H9 (cell line): ENCODE measurements around the gene LRRK1. TPM values are rescaled to one million over a fixed set of nuclear protein-coding genes. Genes with fewer than 3 reads are reported as not detected.
A peak's percentile ranks its signal among the peaks of the same experiment; 100 is the strongest.

Experiments used
- DNase-seq: peaks from one replicate; pipeline ENCODE4 v3.0.0-alpha.2; 2017
- H2AFZ ChIP-seq: one replicate; pipeline ENCODE4 v1.6.1; 2013; ENCODE audit warnings: mild to moderate bottlenecking, low read length, control low read depth, moderate library complexity
- H2AK5ac ChIP-seq: 2 replicates; pipeline ENCODE4 v1.6.1; 2013; ENCODE audit warnings: low read length, control low read depth, mixed read lengths; ENCODE audit not compliant: insufficient read length
- H2BK120ac ChIP-seq: one replicate; pipeline ENCODE4 v1.6.1; 2013; ENCODE audit warnings: low read depth, mild to moderate bottlenecking, low read length, control low read depth, inconsistent platforms; ENCODE audit not compliant: poor library complexity, severe bottlenecking
- H2BK12ac ChIP-seq: 2 replicates; pipeline ENCODE4 v1.6.1; 2013; ENCODE audit warnings: low read length, control low read depth, mixed read lengths, low read depth; ENCODE audit not compliant: insufficient read length
- H2BK15ac ChIP-seq: 2 replicates; pipeline ENCODE4 v1.6.1; 2013; ENCODE audit warnings: low read depth, low read length, control low read depth
- H2BK20ac ChIP-seq: one replicate; pipeline ENCODE4 v1.6.1; 2013; ENCODE audit warnings: low read depth, mild to moderate bottlenecking, low read length, control low read depth, inconsistent platforms; ENCODE audit not compliant: poor library complexity, severe bottlenecking
- H2BK5ac ChIP-seq: 2 replicates; pipeline ENCODE4 v1.6.1; 2013; ENCODE audit warnings: low read length, control low read depth, mixed read lengths; ENCODE audit not compliant: insufficient read length
- H3K14ac ChIP-seq: 2 replicates; pipeline ENCODE4 v1.6.1; 2013; ENCODE audit warnings: low read length, control low read depth; ENCODE audit not compliant: insufficient read depth
- H3K18ac ChIP-seq: 2 replicates; pipeline ENCODE4 v1.6.1; 2013; ENCODE audit warnings: low read depth, mild to moderate bottlenecking, mixed read lengths, low read length, control low read depth; ENCODE audit not compliant: insufficient read length
- H3K23ac ChIP-seq: 2 replicates; pipeline ENCODE4 v1.6.1; 2013; ENCODE audit warnings: low read length, control low read depth, mixed read lengths, low read depth; ENCODE audit not compliant: insufficient read length
- H3K23me2 ChIP-seq: 2 replicates; pipeline ENCODE4 v1.6.1; 2013; ENCODE audit warnings: low read depth, mild to moderate bottlenecking, mixed read lengths, low read length, control low read depth; ENCODE audit not compliant: insufficient read length, poor library complexity, severe bottlenecking
- H3K27ac ChIP-seq: 2 replicates; pipeline ENCODE4 v1.5.1; 2013; ENCODE audit warnings: low read length, control low read depth, mixed read lengths, low read depth; ENCODE audit not compliant: insufficient read length
- H3K27me3 ChIP-seq: 2 replicates; pipeline ENCODE4 v1.6.1; 2013; ENCODE audit warnings: low read length, control low read depth, inconsistent platforms; ENCODE audit not compliant: insufficient read depth
- H3K4ac ChIP-seq: 2 replicates; pipeline ENCODE4 v1.6.1; 2013; ENCODE audit warnings: low read depth, mild to moderate bottlenecking, control low read depth, inconsistent platforms, low read length, moderate library complexity
- H3K4me1 ChIP-seq: 2 replicates; pipeline ENCODE4 v1.6.1; 2013; ENCODE audit warnings: low read length, control low read depth, inconsistent platforms; ENCODE audit not compliant: insufficient read depth
- H3K4me2 ChIP-seq: 2 replicates; pipeline ENCODE4 v1.6.1; 2013; ENCODE audit warnings: low read length, control low read depth, mixed read lengths; ENCODE audit not compliant: insufficient read length, insufficient read depth
- H3K56ac ChIP-seq: 2 replicates; pipeline ENCODE4 v1.6.1; 2013; ENCODE audit warnings: low read depth, mild to moderate bottlenecking, mixed read lengths, low read length, control low read depth; ENCODE audit not compliant: insufficient read length
- H3K79me1 ChIP-seq: 2 replicates; pipeline ENCODE4 v1.6.1; 2013; ENCODE audit warnings: low read depth, mild to moderate bottlenecking, moderate library complexity, low read length, control low read depth, inconsistent platforms; ENCODE audit not compliant: insufficient read depth, poor library complexity, severe bottlenecking
- H3K79me2 ChIP-seq: 2 replicates; pipeline ENCODE4 v1.6.1; 2013; ENCODE audit warnings: low read length, control low read depth, inconsistent platforms; ENCODE audit not compliant: insufficient read depth
- H3K9ac ChIP-seq: 2 replicates; pipeline ENCODE4 v1.6.1; 2013; ENCODE audit warnings: low read length, control low read depth, mixed read lengths; ENCODE audit not compliant: insufficient read length; ENCODE audit errors: extremely low read depth
- H3K9me3 ChIP-seq: one replicate; pipeline ENCODE4 v1.6.1; 2013; ENCODE audit warnings: low read depth, low read length, inconsistent platforms; ENCODE audit not compliant: control insufficient read depth
- H3T11ph ChIP-seq: one replicate; pipeline ENCODE4 v1.6.1; 2013; ENCODE audit warnings: mild to moderate bottlenecking, low read length, control low read depth, inconsistent platforms
- H4K20me1 ChIP-seq: one replicate; pipeline ENCODE4 v1.6.1; 2013; ENCODE audit not compliant: control insufficient read depth, insufficient read length, insufficient read depth
- H4K5ac ChIP-seq: 2 replicates; pipeline ENCODE4 v1.6.1; 2013; ENCODE audit warnings: low read depth, mild to moderate bottlenecking, mixed read lengths, low read length, control low read depth; ENCODE audit not compliant: insufficient read length
- H4K8ac ChIP-seq: replicated peaks from 2 replicates; pipeline ENCODE4 v1.6.1; 2013; ENCODE audit warnings: low read length, control low read depth, mixed read lengths, low read depth; ENCODE audit not compliant: insufficient read length
- H4K91ac ChIP-seq: 2 replicates; pipeline ENCODE4 v1.6.1; 2013; ENCODE audit warnings: low read depth, mild to moderate bottlenecking, moderate library complexity, mixed read lengths, low read length, control low read depth; ENCODE audit not compliant: insufficient read length
- H3K27ac Mint-ChIP-seq, 3 experiments: 2 replicates in 2 of 3; 3 replicates in 1 of 3; pipeline ENCODE4 v1.8.0; 2020 to 2021; ENCODE audit warnings: mixed read lengths in 3 of 3, mild to moderate bottlenecking in 1 of 3, moderate library complexity in 1 of 3
- H3K27me3 Mint-ChIP-seq: 2 replicates; pipeline ENCODE4 v1.8.0; 2021; ENCODE audit warnings: low read depth, mild to moderate bottlenecking, moderate library complexity, mixed read lengths
- H3K36me3 Mint-ChIP-seq, 3 experiments: 2 replicates in 2 of 3; 3 replicates in 1 of 3; pipeline ENCODE4 v1.8.0; 2020 to 2021; ENCODE audit warnings: low read depth in 3 of 3, mixed read lengths in 3 of 3; ENCODE audit not compliant: insufficient read depth in 1 of 3
- H3K4me1 Mint-ChIP-seq, 2 experiments: 2 replicates each; pipeline ENCODE4 v1.8.0; 2020; ENCODE audit warnings: mixed read lengths in 2 of 2
- H3K4me3 Mint-ChIP-seq, 2 experiments: 2 replicates in 1 of 2; 3 replicates in 1 of 2; pipeline ENCODE4 v1.8.0; 2020 to 2021; ENCODE audit warnings: mild to moderate bottlenecking in 2 of 2, mixed read lengths in 2 of 2, moderate library complexity in 1 of 2
- H3K9me3 Mint-ChIP-seq, 2 experiments: 2 replicates in 1 of 2; 3 replicates in 1 of 2; pipeline ENCODE4 v1.8.0; 2020; ENCODE audit warnings: mild to moderate bottlenecking in 2 of 2, mixed read lengths in 2 of 2, moderate library complexity in 1 of 2
- WGBS: extraction: QIAGEN DNeasy Blood & Tissue Kit; methylation state at CpG from one replicate; pipeline ENCODE4 v1.1.7; 2013; ENCODE audit warnings: missing lambda C conversion rate, low lambda C conversion rate, mixed read lengths; ENCODE audit not compliant: insufficient read length; ENCODE audit errors: extremely low coverage; 5-methylcytosine and 5-hydroxymethylcytosine counted together
- total RNA-seq: library from RNA; stranded (reverse); gene quantifications from 2 replicates; pipeline ENCODE4 v1.2.1, GENCODE V29; 2021
- TF ChIP-seq, protein P1 (sequence below): fragments of 200-600 bp; sonication (generic); conservative IDR thresholded peaks from 3 replicates; pipeline ENCODE4 v1.8.0; 2021; ENCODE audit warnings: antibody characterized with exemption, mild to moderate bottlenecking

The LRRK1 gene
- total RNA-seq, 1 experiment from 2014 or later: 4.0 TPM

DNA sequence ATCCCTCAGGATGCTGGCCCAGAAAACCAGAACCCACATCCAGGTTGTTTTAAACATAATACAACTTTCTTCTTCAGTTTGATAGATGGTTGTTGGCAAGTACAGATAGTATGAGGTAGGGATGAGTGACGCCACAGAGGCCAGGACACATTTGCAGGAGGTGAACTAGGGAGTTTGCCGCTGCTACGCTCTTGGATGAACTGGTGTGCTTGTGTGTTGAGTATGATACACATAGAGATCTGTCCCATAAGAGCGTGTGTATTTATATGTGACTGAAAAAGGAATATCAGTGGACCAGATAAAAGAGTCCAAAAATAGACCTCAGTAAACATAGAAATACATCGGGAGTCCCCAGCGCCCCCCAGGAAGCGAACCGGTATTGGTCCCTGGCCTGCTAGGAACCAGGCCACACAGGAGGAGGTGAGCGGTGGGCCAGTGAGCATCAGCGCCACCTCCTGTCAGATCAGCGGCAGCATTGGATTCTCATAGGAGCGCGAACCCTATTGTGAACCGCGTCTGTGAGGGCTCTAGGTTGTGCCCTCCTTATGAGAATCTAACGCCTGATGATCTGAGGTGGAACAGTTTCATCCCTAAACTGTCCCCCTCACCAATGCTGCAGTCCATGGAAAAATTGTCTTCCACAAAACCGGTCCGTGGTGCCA is 98.1 kb downstream of the LRRK1 start:
- Histone ChIP-seq H2BK20ac (no peak overlapping the region), H3K4me1 (peaks cover 4% of the 10 kb centered on the region), H3K23me2 (no peaks in the 10 kb centered on the region), H4K20me1 (peaks cover 2% of the 10 kb centered on the region), H3K56ac (no peak overlapping the region), H3K9ac (no peak overlapping the region), H4K8ac (no peak overlapping the region), H3K18ac (no peak overlapping the region), H2AK5ac (no peak overlapping the region), H3K27me3 (no peaks in the 10 kb centered on the region), H3T11ph (no peak overlapping the region), H4K91ac (no peak overlapping the region), H2BK15ac (no peak overlapping the region), H4K5ac (no peak overlapping the region), H2BK5ac (no peak overlapping the region), H2BK12ac (no peak overlapping the region), H3K4ac (no peak overlapping the region), H3K79me1 (no peaks in the 10 kb centered on the region), H3K79me2 (no peaks in the 10 kb centered on the region), H3K4me2 (no peak overlapping the region), H2BK120ac (no peak overlapping the region), H2AFZ (no peak overlapping the region), H3K14ac (no peak overlapping the region), H3K9me3 (no peaks in the 10 kb centered on the region), H3K23ac (no peak overlapping the region), H3K27ac (no peak overlapping the region)
- peaks cover 0 to 6% (median 0%) of the 10 kb centered on the region in 3 experiments; a peak in 2 of 7 replicates for H3K36me3 Mint-ChIP-seq
- WGBS: no CpG with 5 or more reads among the region's 18 CpGs
- TF ChIP-seq, protein P1, sequence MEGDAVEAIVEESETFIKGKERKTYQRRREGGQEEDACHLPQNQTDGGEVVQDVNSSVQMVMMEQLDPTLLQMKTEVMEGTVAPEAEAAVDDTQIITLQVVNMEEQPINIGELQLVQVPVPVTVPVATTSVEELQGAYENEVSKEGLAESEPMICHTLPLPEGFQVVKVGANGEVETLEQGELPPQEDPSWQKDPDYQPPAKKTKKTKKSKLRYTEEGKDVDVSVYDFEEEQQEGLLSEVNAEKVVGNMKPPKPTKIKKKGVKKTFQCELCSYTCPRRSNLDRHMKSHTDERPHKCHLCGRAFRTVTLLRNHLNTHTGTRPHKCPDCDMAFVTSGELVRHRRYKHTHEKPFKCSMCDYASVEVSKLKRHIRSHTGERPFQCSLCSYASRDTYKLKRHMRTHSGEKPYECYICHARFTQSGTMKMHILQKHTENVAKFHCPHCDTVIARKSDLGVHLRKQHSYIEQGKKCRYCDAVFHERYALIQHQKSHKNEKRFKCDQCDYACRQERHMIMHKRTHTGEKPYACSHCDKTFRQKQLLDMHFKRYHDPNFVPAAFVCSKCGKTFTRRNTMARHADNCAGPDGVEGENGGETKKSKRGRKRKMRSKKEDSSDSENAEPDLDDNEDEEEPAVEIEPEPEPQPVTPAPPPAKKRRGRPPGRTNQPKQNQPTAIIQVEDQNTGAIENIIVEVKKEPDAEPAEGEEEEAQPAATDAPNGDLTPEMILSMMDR: peak; percentile 74
- H3K4me1 Mint-ChIP-seq: peaks cover 34 to 40% of the 10 kb centered on the region in 2 experiments
- H3K9me3 Mint-ChIP-seq: peaks cover 0 to 7% of the 10 kb centered on the region in 2 experiments; a peak in 2 of 5 replicates
- no peak overlapping the region for H3K4me3 Mint-ChIP-seq
- H3K27me3 Mint-ChIP-seq: peaks cover 3% of the 10 kb centered on the region
- H3K27ac Mint-ChIP-seq: no peak overlapping the region
- DNase-seq: peak; percentile 74
